SK-N-SH (cell line): ENCODE results near the gene NLK.

Experiments used
- MXI1 ChIP-seq: IDR thresholded peaks from 2 replicates; pipeline ENCODE4 v1.6.1; 2012; ENCODE audit warnings: mild to moderate bottlenecking, low read depth, low read length, improper control_type of control experiment
- NRF1 ChIP-seq: IDR thresholded peaks from 2 replicates; pipeline ENCODE4 v1.6.1; 2012; ENCODE audit warnings: low read depth, mild to moderate bottlenecking, low read length
- RCOR1 ChIP-seq: fragments of 150-350 bp; IDR thresholded peaks from 2 replicates; pipeline ENCODE4 v1.6.1; 2017; ENCODE audit warnings: antibody characterized with exemption, low read length
- TAF1 ChIP-seq: IDR thresholded peaks from 2 replicates; pipeline ENCODE4 v1.6.1; 2012; ENCODE audit warnings: low read depth, mild to moderate bottlenecking, low read length, moderate library complexity, borderline replicate concordance
- USF1 ChIP-seq: IDR thresholded peaks from 2 replicates; pipeline ENCODE4 v1.4.0; 2012; ENCODE audit warnings: low read depth, borderline replicate concordance
- YY1 ChIP-seq: IDR thresholded peaks from 2 replicates; pipeline ENCODE4 v1.4.0; 2012; ENCODE audit warnings: low read depth, mild to moderate bottlenecking
- TF ChIP-seq, protein P1 (sequence below): fragments of 200-600 bp; sonication (generic); IDR thresholded peaks from 2 replicates; pipeline ENCODE4 v1.6.1; 2017; ENCODE audit warnings: antibody characterized with exemption, mild to moderate bottlenecking, moderate library complexity
- TF ChIP-seq, protein P2 (sequence below): IDR thresholded peaks from 2 replicates; pipeline ENCODE4 v1.4.0; 2012; ENCODE audit warnings: low read depth

- no peak for TF ChIP-seq TAF1
- TF ChIP-seq, protein P1, sequence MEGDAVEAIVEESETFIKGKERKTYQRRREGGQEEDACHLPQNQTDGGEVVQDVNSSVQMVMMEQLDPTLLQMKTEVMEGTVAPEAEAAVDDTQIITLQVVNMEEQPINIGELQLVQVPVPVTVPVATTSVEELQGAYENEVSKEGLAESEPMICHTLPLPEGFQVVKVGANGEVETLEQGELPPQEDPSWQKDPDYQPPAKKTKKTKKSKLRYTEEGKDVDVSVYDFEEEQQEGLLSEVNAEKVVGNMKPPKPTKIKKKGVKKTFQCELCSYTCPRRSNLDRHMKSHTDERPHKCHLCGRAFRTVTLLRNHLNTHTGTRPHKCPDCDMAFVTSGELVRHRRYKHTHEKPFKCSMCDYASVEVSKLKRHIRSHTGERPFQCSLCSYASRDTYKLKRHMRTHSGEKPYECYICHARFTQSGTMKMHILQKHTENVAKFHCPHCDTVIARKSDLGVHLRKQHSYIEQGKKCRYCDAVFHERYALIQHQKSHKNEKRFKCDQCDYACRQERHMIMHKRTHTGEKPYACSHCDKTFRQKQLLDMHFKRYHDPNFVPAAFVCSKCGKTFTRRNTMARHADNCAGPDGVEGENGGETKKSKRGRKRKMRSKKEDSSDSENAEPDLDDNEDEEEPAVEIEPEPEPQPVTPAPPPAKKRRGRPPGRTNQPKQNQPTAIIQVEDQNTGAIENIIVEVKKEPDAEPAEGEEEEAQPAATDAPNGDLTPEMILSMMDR, result no peak
- no peak for TF ChIP-seq YY1
- TF ChIP-seq USF1, result no peak
- TF ChIP-seq, protein P2, sequence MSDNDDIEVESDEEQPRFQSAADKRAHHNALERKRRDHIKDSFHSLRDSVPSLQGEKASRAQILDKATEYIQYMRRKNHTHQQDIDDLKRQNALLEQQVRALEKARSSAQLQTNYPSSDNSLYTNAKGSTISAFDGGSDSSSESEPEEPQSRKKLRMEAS, result no peak
- no peak for TF ChIP-seq RCOR1
- no peak for TF ChIP-seq NRF1
- no peak for TF ChIP-seq MXI1
Observed at GRCh38 chr17:28078341-28079229, 36.1 kb downstream of the NLK start.
